GM21390 (cell line): ENCODE data around the gene PLIN3.
"Not testable (repeated sequence)": the region's sequence is repeated elsewhere in the genome, so short reads cannot be mapped to it uniquely, and the experiment has no call there.

Source experiments
- ATAC-seq: cut with Tn5 transposase; IDR thresholded peaks from one replicate; pipeline ENCODE4 v1.9.1; 2021; ENCODE audit not compliant: unreplicated experiment

PLIN3 gene

DNA sequence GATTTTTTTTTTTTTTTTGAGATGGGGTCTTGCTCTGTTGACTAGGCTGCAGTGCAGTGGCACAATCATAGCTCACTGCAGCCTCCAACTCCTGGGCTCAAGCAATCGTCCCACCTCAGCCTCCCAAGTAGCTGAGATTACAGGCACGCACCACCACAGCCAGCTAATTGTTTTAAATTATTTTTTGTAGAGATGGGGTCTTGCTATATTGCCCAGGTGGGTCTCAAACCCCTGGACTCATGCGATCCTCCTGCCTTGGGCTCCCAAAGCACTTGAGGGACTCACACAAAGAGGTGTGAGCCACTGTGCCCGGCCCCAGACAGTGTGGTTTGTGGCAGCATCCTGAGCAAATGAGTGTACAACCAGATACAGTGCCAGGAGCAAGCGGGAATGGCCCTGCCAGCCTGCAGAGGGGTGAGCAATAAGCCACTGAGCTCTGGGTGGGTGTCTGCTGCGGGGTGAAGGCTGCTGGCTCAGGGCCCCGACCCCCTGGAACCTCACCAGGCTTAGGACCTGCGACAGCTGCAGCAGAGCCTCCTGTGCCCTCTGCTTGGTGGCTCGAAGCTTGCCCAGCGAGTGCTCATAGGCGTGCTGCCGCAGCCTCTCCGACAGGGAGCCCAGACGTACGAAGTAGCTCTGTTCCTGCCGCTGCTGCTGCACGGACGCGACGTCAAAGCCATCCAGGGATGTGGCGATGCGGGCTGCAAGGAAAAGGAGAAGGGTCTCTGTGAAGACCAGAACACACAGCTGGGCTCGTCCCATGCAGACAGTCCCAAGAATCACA lies 20.1 kb downstream of the PLIN3 start:
- ATAC-seq: no peak

DNA sequence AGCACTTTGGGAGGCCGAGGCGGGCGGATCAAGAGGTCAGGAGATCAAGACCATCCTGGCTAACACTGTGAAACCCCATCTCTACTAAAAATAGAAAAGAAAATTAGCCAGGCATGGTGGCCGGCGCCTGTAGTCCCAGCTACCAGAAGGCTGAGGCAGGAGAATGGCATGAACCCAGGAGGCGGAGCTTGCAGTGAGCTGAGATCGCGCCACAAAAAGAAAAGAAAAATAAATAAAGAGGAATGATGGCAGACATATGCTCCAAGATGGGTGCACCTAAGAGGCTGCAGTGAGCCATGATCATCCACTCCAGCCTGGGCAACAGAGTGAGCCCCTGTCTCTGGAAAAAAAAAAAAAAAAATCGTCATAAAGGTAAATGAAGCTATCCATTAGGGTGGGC lies 21.5 kb downstream of the PLIN3 start:
- ATAC-seq: not testable (repeated sequence)

DNA sequence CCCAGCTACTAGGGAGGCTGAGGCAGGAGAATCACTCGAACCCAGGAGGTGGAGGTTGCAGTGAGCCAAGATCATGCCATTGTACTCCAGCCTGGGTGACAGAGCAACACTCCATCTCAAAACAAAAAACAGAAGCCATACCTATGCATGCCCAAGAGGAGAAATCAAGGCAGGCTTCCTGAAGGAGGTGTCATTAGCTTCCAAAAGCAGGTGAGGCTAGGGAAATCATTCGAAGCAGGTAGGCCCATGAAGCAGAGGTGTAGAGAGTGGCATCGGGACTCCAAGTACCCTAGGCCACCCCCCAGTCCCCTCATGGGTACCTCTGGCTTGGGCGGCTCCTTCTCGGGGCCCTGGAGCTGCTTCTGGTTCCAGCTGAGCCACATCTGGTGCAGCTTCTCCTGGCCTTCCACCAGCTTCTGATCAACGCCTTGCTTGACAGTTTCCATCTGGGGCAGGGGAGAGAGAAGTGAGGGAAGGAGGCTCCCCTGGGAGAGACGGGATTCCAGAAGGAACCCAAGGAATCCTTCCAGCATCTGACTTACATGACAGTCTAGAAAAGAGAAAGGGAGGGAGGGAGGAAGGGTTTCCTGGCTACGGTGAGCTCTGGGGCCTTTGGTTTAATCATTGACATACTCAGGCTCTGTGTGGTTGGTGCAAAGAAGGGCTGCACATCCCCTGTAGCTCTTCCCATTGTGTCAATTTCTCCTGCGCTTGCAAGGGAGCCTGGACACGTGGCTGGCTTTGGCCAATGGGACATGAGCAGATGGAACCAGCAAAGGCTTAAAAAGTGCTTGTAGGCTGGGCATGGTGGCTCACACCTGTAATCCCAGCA lies 22.9 kb downstream of the PLIN3 start:
- no peak for ATAC-seq

DNA sequence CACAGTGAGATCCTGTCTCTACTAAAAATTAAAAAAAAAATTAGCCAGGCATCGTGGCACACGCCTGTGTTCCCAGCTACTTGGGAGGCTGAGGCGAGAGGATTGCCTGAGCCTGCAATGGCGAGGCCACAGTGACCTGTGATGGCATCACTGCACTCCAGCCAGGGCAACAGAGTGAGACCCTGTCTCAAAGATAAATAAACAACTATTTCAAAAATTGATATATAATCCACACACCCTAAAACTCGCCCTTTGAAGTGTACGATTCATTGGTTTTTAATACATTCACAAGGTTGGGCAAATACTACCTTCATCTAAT lies 23.9 kb downstream of the PLIN3 start:
- ATAC-seq: no peak

DNA sequence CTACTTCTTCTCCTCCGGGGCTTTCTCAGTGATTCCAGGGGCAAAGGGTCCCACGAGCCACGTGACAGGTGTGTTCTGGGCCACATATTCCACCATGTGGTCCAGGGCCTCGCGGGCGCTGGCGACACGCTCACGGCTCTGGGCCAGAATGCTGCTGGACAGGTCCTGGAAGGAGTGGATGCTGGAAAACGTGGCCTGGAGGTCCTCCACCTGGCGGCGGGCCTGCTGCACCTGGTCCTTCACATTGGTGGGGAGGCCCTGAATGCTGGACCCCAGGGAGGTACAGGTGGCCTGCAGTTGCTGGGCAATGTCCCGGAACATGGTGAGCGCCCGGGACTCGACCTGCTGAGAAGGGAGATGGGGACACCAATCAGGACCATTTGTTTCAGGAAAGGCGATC lies 28.3 kb downstream of the PLIN3 start:
- no peak for ATAC-seq

DNA sequence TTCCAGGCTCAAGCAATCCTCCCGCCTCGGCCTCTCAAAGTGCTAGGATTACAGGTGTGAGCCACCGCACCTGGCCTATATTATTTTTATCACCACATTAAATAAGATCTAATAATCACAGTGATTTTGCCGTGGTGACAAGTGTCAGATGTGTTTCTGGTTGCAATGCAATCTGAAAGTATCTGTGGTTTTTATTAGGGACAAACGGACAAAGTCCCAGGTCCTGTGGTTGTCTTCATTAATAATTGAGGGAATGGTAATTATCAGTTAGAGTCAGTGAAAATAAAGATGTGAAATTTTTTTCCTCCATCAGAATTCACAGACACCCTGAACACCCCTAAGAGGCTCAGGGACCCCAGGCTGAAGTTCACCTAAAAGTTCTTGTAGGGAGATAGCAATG lies 34.7 kb downstream of the PLIN3 start:
- ATAC-seq: no peak

DNA sequence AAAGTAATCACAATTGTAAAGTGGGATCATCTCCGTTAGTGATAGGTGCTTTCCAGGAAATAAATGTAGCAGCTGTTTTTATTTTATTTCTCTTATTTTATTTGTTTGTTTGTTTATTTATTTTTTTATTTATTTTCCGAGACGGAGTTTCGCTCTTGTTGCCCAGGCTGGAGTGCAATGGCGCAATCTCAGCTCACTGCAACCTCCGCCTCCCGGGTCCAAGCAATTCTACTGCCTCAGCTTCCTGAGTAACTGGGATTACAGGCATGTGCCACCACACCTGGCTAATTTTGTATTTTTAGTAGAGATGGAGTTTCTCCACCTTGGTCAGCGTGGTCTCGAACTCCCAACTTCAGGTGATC lies 35.5 kb downstream of the PLIN3 start:
- not testable (repeated sequence) for ATAC-seq

DNA sequence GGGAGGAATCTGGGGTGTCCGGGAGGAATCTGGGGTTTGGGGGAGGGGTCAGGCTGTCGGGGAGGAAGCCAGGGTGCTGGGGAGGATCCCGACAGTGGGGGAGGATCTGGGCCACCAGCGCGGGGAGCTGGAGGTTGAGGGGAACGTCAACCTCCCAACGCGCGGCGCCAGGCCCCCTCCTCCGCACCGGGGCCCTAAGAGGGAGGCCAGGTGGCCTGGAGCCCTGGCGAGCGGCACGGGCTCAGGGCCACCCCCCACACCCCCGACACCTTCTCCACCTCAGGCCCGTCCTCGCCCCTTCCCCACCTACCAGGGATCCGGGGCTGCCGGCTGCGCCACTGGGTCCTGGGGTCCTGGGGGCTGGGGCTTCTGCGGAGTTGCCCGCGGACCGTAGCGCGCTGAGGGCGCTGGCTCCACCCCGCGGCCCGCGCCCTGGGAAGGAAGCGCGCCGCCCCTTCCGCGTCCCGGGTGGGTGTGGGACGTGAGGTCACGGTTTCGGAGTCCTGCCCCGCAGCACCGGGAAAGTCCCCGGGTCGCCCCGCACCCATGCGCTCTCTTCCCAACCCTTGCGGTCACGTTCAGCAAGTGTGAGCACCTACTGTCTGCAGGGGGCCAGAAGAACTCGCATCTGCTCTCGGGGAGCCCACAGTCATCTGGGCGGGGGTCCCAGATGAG lies 36.0 kb downstream of the PLIN3 start, which contains the start of gene TICAM1:
Gene TICAM1, minus strand, starts transcription at position 409 of the 675 bp plus-strand sequence. CDS start 13,335 bp downstream, outside the sequence.
- ATAC-seq: peak; percentile 65

DNA sequence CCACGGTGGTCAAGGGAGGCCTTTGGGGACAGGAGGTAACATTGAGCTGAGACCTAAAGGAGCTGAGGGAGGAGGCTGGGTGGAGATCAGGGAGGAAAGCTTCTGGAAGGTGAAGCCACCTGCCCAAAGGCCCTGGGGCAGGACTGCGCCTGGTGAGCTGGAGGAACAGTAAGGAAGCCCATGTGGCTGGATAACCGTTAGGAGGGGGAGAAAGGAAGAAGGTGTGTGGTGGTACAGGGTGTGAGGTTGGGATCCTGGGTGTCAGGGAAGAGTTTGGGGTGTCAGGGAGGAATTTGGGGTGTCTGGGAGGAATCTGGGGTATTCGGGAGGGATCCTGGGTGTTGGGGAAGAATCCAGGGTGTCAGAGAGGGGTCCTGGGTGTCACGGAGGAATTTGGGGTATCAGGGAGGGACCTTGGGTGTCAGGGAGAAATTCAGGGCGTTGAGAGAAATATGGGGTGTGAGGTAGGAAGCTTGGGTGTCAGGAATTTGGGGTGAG lies 36.6 kb downstream of the PLIN3 start:
- no peak for ATAC-seq

DNA sequence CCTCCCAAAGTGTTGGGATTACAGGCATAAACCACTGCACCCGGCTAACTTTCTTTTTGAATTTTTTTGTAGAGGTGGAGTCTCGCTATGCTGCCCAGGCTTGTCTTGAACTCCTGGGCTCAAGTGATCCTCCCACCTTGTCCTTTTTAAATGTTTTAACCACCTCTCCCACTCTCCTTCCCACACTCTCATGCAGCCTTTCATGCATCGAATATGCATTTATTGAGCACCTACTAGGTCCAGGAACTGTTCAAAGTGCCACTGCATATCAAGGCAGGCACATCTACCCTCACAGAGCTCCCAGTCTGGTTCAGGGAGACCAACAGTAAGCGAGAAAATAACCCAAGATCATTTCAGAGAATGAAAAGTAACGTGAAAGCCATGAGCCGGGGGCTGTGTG lies 37.1 kb downstream of the PLIN3 start:
- ATAC-seq: no peak

DNA sequence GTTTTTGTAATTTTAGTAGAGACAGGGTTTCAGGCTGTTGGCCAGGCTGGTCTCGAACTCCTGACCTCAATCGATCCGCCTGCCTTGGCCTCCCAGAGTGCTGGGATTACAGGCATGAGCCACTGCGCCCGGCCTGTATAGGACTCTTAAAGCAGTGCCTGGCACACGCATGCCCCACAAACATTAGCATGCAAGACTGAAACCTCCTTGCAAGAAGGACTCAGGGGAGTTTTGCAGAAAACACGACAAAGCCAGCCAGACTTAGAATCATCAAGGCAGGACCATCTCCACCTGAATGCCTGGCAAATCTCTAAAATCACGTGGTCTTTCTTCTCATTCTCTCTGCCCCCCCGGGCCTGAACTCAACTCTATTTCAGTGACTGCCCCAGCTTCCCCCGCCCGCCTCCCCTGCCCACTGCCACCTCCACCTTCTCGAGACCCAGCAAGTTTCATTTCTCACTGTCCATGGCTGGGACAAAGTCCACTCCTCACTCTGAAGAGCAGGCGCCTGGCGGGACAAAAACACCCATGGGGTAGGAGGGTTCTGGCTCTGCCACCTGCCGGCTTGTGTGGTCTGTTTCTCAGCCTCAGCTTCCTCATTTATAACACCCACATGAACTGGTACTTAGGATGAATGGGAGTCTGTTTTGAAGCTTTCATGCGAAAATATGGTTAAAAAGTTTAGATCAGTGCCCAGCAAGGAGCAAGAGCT lies 38.3 kb downstream of the PLIN3 start:
- no peak for ATAC-seq

DNA sequence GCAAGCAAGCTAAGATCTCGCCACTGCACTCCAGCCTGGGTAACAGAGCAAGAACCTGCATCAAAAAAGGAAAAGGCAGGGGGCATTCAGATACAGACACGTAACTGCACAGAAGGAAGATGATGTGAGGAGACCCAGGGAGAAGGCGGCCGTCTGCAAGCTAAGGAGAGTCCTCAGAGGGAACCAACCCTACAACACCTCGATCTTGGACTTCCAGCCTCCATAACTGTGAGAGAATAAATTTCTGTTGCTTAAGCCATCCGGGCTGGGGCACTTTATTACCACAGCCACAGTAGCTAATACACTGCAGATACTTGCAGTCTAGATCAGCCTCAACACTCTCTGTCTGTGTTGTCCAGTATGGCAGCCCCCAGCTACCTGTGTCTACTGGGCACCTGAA lies 43.9 kb downstream of the PLIN3 start:
- ATAC-seq: no peak

DNA sequence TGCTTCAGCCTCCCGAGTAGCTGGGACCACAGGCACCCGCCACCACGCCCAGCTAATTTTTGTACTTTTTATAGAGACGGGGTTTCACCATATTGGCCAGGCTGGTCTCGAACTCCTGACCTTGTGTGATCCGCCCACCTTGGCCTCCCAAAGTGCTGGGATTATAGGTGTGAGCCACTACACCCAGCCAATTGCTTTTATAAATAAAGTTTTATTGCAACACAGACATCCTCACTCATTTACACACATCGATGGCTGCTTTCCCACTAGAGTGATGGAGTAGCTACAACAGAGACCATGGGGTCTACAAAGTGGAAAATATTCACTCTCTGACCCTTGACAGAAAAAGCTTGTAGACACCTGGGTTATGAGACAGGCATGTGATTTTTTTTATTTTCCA lies 45.1 kb downstream of the PLIN3 start:
- not testable (repeated sequence) for ATAC-seq

DNA sequence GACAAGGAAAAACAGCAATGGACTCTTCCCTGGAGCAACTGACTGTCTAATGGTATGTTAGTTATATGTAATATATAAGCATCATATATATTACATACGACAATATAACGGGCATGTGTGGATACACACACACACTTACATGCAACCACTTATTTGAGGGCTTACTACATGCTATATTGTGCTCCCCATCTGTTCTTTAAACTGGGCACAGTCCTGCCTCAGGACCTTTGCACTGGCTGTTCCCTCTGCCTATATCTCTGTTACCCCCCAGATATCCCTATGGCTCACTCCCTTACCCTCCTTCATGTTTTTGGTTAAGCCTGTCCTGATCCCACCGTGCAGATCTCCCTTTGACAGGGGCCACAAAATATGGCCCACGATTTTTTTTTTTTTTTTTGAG lies 46.2 kb downstream of the PLIN3 start:
- ATAC-seq: no peak

DNA sequence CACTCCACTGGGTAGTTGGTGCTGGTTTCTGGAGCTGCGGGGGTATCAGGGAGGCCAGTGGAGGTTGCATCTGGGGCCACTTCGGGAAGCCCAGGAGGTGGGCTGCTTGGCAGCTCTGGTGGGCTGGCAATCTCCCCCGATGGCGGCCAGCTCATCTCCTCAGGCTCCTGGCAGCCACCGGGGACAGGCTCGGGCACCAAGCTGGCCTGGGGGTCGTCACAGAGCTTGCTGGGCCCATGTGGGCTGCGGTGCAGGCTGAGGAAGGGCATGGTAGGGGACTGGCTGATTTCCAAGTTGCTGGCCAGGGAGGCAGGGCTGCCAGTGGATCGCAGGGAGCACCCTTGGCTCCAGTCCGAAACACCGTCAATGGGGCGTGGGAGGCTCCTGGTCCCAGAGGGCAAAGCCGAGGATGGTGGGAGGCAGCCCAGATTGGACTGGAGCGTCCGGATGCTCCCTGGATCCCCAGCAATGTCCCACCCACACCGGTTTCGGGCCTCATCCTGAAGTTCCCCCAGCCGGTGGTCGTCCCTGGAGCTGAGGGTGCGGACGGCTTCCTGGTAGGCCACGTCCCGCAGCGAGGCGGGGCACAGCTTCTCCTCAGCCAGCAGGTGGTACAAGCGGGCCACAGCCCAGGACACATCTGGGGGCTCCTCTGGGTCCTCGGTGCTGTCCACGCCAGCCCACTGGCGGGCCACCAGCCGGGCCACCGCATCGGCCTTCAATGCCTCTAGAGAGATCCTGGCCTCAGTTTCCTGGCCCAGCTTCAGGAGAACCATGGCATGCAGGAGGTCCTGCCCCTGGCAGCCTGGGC lies 49.8 kb downstream of the PLIN3 start:
- ATAC-seq: no peak

DNA sequence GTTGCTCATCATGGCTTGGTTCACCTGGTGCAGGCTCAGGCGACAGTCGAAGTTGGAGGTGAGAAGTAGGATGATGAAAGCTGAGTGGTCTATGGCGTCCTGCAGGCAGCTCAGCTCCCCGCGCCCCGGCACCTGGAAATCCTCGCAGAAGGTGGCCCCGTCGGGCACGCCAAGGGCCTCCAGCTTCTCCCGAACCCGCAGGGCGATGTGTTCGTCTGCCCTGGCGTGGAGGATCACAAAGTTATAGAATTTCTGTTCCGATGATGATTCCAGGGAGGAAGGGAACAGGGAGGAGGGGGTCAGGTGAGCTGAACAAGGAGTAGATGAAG lies 50.6 kb downstream of the PLIN3 start:
- no peak for ATAC-seq

DNA sequence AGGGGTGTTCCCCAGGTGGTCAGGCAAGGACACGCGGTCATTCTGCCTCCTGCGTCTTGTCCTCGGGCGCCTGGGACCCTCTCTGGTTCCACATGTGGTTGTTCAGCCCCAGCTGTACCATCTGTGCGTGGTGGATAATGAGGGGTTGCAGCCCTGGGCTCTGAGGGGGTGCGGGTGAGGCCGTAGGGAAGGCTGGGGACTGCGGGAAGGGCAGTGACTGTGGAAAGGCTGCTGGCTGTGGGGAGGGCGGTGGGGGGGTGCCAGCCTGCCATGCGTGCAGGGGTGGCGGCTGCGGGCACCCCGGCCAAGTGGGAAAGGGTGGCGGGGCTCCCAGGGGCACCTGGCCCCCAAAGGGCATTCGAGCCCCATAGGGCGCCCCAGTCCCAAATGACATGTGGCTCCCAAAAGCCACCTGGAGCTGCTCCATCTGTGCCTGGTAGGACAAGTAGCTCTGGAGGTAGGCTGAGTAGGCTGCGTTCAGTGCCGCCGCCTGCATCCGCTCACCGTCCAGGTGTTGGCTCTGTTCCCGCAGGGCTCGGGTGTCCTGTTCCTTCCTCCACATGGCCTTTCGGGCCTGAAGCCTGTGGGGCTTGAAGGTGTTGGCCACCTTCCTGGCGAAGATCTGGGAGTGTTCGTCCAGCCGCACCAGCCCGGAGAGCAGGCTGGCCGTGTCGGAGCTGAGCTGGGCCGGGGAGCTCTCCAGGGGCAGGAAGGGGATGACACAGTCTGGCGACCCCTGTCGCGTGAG lies 51.1 kb downstream of the PLIN3 start:
- ATAC-seq: no peak

DNA sequence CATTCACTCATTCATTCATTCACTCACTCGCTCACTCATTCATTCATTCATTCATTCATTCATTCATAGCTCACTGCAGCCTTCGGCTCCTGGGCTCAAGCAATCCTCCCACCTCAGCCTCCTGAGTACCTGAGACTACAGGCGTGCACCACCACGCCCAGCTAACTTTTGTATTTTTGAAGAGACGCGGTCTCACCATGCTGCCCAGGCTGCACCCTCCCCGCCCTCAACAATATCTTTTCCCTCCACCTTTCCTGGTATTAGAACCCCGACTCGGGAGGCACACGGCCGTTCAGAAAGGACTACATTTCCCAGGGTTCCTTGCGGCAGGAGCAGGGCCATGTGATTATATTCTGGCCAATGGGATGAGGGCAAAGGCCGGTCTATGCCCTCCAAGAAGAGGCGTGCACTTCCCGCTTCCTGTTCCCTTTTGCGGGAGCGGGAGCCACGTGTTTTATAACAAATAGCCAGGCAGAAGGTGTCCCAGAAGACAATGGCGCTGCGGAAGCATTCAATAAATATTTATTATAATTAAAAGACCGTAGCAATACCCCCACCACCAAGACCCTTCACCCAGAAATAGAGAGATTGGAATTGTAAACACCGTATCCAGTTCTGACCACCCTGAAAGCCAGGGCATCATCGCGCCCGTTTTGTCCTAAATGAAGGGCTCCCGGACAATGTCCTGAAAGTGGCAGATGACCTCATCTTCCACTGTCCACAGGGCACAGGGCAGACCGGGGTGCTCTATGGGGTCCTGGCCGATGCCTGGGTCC lies 51.9 kb downstream of the PLIN3 start:
- ATAC-seq: no peak
